Left colon (tissue), 2 donors: Measurements from ENCODE around the gene BPIFB6. TPM values are rescaled to one million over a fixed set of nuclear protein-coding genes. Genes with fewer than 3 reads are reported as not detected.
"Not testable (repeated sequence)": the region's sequence is repeated elsewhere in the genome, so short reads cannot be mapped to it uniquely, and the experiment has no call there.

Source experiments
- ATAC-seq: fragments of 200-7000 bp; cut with Tn5 transposase; one replicate; pipeline ENCODE4 v1.9.1; 2020; ENCODE audit warnings: mild to moderate bottlenecking, moderate library complexity
- DNase-seq, 2 donors: peaks; one replicate each; pipeline ENCODE4 v3.0.0-alpha.2; 2020
- intact Hi-C, 2 donors: fragments of 100-400 bp; cut with DNase I in 1 of 2; cut with micrococcal nuclease in 1 of 2; formaldehyde crosslinking; loops; one replicate each; pipeline versions ENCODE4 v1.11.2 to v1.14.0; 2022; cut with DNase I, micrococcal nuclease
- total RNA-seq, 2 donors: library from RNA; stranded (reverse); fragmentation: NEBNext Ultra II Directional; extraction: Animal tissue kit (Norgen Biotek cat#: 25700); gene quantifications; one replicate each; pipeline ENCODE4 v1.2.1, GENCODE V29; 2021
- donor health status: DM: no; HTN: no; CAD: no.
- donor health status: DM: yes; HTN: yes; CAD: no.

BPIFB6 gene
- total RNA-seq, 2 donors from 2014 or later = not detected

DNA sequence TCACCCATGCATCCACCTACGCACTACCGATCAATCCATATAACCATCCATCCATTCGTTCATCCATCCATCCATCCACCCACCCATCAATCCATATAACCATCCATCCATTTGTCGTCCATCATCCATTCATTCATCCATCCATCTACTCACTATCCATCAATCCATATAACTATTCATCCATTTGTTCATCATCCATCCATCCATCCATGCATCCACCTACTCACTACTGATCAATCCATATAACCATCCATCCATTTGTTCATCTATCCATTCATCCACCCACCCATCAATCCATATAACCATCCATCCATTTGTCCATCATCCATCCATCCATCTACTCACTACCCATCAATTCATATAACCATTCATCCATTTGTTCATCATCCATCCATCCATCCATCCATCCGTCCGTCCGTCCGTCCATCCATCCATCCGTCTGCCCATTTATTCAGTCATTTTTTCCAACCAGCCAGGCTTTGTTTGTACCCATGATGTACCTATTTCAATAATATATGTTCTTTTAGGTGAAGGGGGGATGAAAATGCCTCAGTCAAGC, 6.1 kb upstream of the BPIFB6 start:
- no peak for ATAC-seq
- DNase-seq = no peak

DNA sequence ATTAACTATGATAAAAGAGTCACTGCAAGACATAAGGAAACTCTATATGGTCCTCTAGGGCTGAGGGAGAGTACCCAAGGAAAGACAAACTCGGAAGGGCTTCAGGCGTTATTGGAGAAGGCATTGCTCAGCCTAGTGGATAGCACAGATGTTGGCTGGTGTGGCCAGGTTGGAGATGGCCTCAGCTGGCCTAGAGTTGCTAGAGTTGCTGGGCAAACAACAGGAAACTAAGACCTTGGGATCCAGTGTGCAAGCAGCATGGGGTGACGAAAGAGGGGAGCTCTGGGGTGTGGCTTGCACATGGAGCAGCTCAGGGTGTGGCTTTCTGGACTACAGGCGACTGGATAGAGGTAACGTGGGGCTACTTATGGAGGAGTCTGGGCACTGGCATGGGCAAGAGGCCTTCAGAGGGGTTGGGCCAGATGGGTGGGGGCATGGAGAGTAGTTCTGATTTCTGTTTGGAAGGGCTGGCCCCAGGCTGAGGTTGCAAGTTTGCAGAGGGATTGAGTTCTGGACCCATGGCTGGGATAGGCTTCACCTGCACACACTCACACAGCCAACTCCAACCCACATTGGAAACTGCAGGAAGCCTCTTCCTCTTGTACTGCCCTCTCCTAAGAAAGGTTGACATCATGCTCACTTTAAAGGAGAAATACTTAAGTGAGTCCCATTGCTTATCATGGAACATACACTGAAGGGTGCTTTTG, 5.2 kb upstream of the BPIFB6 start:
- ATAC-seq (no peak), DNase-seq (no peak)
- intact Hi-C loops = no loop called here

More for the DNA sequence above, 6.1 kb upstream of the BPIFB6 start:
- intact Hi-C loops = no loop called here

DNA sequence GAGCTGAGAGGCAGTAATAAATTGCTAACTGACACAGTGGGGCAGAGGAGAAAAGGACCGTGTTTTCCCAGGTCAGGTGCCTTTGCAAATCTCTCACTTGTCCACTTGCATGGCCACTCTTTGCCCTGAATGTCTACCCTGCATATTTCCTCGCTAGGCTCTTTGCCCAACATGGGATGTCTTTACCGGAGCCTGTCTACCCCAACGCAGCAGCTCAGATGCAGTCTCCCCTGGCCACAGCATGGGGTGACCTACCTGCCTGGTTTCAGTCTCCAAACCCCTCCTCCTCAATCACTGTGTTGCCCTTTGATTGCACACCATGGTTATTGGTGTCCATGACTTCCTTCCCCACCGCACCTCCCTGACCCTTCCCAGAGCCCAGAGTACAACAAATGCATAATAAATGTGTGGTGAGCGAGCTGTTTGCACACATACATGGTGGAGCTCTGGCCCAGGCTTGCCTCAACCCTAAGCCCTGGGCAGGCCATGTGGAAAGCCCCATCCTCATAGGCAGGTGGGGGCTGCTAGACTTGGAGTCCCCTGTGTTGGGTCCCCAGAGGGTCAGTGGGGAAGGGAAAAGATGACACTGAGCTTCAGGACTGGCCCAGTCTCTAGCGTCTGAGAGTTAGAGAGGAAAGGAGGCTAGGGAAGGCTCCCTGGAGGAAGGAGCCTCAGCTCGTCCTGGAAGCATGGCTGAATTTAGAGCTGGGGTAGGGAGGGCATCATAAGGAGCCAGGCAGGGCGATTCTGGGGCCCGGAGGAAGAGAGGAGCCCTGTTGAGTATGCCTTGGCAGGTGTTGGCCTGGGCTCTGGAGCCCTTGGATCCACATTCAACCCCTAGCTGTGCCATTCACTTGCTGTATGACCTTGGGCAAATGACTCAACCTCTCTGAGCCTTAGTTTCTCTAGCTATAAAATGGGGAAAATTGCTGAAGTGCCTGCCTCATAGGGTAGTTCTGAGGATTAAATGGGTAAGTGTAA, 4.4 kb upstream of the BPIFB6 start:
- no peak for ATAC-seq
- intact Hi-C loops = no loop called here
- no peak for DNase-seq

DNA sequence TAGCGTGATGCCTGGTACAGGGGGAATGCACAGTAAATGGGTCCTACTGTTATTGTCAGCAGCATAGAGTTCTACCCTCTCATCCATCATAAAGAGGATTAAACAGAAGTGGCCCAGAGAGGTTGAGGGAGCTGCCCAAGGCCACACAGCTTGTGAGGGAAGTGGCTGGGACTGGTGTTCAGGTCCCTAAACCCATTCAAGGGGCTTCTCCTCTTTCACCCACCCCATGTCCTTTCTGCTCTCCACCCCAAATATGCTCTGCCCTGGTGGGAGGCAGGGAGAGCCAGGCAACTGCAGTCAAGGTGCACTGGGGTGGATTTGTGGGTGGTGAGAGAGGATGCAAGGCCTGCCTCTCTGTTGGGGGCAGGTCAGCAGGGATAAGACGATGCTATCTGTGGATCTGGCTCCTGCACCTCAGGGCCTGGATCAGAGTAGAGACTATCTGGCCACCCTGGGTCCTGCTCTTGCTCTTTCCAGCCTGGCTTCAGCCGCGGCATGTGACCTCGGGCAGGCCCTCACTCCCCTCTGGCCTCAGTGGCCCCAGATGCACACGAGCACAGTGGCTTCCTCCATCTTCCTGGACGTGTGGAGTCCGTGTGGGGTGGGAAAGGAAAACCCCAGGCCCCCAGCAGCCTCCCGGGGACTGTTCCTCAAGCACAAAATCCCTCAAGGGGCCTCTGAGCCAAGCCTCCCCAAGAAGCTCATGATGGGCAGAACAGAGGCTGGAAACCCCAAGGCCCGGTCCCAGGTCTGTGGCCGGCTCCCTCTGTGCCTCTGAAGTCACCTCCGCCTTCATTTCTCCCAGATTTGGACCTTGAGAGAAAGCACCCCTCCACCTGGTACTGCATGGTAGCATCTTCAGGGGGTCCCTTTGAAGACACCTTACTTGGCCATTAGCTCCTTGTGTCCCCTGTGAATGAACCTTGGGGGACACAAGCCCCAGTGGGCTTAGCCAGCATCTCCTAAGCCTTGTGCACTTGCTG, 3.4 kb upstream of the BPIFB6 start:
- ATAC-seq (no peak), DNase-seq (no peak)
- intact Hi-C loops = no loop called here

DNA sequence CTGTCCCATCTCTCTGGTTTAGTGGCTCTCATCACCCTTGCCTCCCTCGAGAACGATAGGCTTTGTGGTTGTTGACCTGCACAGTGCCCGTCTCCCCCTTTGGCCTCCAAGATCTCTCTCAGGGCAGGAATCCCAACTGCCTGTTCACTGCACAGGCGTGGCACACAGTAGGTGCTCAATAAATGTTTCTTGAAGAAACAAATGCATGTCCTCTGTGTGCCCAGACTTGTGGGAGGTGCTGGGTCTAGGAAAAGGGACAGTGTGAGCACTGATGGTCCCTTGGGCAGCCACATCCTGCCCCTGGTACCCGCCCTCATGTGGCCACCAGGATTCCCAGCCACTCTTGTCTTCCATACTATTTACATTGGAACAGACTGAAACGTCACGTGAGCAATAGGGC, 2.6 kb upstream of the BPIFB6 start:
- DNase-seq (no peak), ATAC-seq (no peak)
- intact Hi-C loops = no loop called here

DNA sequence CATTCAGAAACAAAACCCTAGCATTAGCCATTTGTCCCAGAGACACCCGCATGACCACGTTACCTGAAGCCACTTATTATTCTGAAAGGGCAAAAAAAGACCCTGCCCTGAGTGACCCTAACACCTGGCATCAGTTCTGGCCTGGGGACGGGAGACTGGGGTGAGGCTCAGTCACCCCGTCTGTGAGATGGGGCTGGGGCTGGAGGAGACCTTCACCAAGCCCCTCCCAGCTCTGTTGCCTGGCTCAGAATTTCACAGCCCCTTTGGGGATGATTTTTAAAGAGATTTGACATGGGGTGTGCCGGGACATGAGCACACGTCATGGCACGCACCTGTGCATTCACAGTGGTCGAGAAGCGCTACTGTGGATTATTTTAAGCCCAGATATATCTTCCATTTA, 1.4 kb upstream of the BPIFB6 start:
- intact Hi-C loops = no loop called here
- DNase-seq = no peak
- ATAC-seq = no peak

DNA sequence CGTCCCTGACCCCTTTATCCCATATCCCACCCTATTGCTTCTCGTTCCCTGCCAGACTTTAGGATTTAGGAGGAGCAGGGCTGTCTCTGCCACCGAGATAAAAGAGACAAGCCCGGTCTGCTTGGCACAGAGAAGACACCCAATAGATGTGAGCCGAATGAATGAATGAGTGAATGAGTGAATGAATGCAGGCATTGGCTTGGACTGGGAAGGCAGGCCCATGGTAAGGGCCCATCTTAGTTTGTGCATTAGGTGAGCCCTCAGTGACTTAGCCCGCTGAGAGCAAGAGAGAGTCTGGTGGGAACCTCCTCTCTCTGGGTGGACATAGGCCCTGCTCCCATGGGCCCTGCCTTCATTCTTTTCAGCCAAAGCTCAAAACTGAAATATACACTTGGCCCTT, 879 bp upstream of the BPIFB6 start:
- DNase-seq = no peak
- intact Hi-C loops = no loop called here
- no peak for ATAC-seq

DNA sequence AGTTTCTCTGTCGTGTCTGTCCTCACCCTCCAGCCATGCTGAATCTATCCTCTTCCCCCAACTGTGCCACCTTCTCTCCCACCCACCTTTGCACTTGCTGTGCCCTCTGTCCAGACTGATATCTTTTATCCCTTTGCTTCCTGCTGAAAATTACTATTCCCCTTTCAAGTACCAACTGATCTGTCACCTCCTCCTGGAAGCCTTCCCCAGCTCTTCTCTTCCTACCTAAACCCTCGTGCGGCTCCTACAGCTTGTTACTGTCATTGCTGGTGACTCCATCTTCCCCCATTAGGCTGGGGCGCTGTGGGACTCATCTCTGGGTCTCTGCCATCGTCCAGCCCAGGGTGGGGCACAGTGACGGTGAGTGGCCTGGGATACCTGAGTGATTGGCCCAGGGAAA, 1.1 kb downstream of the BPIFB6 start:
- no peak for ATAC-seq
- DNase-seq = no peak
- intact Hi-C loops = no loop called here

DNA sequence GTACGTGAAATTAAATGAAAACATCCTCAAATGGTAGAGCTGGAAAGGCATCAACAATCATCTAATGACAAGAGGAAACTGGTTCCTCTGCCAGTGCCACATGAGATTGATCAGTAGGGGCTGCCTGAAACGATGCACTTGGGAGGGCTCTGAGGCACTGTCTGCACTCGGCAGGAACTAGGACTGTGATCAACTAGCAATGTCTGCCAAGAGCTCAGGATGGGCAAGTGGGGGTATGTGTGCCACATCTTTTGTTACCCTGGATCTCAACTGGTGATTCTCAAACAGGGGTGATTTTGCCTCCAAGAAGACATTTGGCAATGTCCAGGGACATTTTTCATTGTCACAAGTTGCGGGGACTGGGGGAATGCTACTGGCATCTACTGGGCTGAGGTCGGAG, 1.9 kb downstream of the BPIFB6 start:
- DNase-seq (no peak), ATAC-seq (no peak)
- intact Hi-C loops = no loop called here

DNA sequence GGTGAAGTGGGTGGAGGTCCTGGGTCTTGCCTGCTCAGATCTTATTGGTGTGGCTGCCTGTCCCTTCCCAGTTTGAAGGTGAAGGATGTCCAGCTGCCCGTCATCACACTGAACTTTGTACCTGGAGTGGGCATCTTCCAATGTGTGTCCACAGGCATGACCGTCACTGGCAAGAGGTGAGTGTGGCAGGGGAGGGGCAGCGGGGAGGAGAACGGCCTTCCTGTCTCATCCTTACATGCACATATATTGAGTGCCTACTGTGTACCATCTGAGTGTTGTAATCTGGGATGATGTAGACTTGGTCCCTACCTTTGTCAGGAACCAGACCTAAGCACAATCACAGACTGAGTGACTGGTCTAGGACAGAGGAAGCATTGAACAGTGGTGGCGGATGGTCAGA, 2.7 kb downstream of the BPIFB6 start:
- intact Hi-C loops = no loop called here
- ATAC-seq (no peak), DNase-seq (no peak)

DNA sequence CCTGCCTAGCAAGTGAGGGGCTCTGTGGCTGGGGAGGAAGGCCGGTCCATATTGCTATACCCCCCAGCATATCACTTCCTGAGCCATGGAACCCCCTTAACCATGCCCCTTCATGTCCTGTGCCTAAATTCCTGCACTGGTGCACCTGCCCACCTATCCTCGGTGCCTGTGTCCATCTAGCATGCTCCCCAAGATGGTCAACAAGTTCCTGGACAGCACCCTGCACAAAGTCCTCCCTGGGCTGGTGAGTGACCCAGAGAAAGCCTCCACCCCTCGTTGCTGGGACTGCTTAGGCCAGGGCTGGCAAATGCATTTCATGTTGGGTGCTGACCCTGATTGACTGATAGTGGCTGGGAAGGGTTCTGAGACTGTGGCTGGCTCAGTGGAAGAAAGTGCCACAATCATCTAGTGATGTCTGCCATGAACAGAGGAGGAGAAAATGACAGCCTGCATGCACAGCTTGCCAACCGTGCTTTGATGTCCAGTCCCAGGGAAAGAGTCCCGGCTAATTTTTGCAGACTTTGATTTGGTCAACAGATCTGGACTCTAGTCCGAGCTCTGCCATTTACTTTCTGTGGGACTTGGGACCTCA, 3.5 kb downstream of the BPIFB6 start:
- intact Hi-C loops = no loop called here
- ATAC-seq (no peak), DNase-seq (no peak)

DNA sequence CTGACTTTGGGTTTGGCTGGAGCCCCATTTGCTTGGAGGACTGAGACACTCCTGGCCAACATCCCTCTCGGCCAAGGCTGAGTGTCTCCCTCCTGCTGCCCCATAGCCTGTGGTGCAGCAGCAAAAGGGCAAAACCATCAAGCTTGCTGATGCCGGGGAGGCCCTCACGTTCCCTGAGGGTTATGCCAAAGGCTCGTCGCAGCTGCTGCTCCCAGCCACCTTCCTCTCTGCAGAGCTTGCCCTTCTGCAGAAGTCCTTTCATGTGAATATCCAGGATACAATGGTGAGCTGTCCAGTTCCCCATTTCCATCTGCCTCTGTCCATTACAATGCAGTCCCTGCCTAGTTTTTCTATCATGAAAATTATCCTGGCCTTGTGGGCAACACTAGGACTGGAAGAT, 6.0 kb downstream of the BPIFB6 start:
- no peak for ATAC-seq
- no peak for DNase-seq
- intact Hi-C loops = no loop called here

DNA sequence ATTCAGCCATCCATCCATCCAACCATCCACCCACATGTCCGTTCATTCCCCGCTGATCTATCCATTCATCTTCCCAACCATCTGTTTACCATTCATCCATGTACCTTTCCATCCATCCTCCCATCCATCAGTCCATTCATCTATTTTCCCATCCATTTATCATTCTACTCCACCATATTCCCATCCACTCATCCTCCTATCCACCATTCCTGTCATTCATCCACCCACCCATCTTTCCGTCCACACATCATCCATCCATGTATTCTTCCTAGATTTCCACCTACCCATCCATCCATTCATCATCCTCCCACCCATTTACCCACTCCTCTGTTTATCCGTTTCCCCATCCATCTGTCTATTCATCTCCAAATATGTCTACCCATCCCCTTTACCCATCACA, 6.8 kb downstream of the BPIFB6 start:
- no peak for DNase-seq
- no peak for ATAC-seq
- intact Hi-C loops = no loop called here

DNA sequence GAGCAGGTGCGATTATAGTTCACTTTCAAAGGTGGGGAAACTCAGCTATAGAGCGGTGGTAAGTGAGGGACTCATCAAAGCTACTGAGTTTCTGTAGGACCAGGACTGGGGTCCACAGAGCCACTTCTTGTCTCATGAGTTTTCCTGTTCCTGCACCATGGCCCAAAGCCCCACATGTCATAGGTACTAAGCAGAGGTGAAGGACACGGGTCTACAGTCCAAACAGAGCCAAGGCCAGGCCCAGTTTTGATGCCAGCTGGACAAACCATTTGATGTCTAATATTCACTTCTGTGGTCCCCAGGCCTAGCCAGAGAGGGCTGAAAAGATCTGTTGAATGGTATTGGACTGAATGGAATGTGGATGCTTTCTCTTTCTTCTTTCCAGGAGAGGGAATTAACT, 11.0 kb downstream of the BPIFB6 start:
- DNase-seq (no peak), ATAC-seq (no peak)
- intact Hi-C loops = no loop called here

DNA sequence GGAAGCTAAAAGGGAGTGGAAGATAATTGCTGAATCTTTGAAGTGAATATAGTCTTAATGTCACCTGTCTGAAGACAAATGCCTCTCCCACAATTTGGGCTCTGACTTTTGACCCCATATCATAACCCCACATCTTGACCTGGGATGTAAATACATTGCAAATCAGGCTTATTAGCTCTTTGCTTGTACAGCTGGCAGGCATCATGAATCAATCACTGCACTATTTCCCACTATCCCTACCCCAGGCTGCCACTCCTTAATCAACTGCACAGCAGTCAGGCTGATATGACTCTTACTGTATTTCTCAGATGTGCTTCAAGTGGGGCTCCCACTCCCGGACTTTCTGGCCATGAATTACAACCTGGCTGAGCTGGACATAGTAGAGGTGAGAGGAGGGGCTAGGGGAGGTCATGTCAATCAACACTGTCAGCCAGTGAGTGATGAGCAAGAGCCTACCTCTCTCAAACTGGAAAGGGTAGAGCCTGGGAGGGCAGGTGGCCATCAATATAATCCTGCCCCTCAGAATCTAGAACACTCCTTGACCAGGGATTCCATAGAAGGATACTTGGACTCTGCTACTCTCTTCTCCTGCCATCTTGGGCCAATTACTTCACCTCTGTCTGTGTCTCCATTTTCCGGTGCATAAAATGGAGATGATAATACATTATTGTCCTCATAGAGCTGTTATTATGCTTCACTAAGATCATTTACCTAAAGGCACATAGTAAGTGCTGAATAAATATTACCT, 11.7 kb downstream of the BPIFB6 start:
- intact Hi-C loops = no loop called here
- no peak for DNase-seq
- no peak for ATAC-seq

DNA sequence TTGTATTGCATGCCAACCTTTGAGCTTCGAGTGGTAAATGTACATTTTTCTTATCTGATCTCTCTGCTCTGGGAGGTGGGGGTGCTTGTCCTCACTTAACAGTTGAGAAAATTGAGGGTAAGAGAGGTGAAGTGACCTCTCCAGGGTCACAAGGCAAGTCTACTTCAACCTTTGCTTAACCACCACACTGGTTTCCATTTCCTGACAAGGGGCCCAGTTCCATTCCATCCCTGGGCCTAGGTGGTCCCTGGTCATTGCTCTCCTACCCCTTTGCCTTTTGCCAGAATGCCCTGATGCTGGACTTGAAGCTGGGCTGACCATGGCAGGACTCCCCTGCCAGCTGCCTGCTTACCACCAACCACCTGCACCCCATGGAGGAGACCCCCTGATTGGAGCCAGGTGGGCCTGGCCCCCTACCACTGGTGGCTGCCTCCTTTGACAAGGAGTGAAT, 12.3 kb downstream of the BPIFB6 start:
- DNase-seq (no peak), ATAC-seq (no peak)
- intact Hi-C loops = no loop called here

DNA sequence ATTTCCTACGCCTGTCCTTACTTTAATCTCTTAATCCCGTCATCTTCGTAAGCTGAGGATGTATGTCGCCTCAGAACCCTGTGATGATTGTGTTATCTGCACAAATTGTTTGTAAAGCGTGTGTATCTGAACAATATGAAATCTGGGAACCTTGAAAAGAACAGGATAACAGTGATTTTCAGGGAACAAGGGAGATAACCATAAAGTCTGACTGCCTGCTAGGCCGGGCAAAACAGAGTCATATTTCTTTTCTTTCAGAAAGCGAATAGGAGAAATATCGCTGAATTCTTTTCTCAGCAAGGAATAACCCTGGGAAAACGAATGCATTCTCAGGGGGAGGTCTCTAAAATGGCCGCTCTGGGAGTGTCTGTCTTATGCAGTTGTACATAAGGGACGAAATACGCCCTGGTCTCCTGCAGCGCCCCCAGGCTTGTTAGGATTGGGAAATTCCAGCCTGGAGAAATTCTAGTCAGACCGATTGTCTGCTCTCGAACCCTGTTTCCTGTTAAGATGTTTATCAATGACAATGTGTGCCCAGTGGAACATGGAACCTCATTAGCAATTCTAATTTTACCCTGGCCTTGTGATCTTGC, 13.8 kb downstream of the BPIFB6 start:
- DNase-seq, intact Hi-C loops: not testable (repeated sequence)

More for the DNA sequence above, 13.8 kb downstream of the BPIFB6 start:
- ATAC-seq = not testable (repeated sequence)
